CD4-positive, alpha-beta T cell treated with Interferon gamma for 1 hour (primary cell): ENCODE results near the gene TMEM108.

Experiments used
- DNase-seq: peaks from one replicate; pipeline ENCODE4 v3.0.0-alpha.2; 2020

TMEM108 gene

DNA sequence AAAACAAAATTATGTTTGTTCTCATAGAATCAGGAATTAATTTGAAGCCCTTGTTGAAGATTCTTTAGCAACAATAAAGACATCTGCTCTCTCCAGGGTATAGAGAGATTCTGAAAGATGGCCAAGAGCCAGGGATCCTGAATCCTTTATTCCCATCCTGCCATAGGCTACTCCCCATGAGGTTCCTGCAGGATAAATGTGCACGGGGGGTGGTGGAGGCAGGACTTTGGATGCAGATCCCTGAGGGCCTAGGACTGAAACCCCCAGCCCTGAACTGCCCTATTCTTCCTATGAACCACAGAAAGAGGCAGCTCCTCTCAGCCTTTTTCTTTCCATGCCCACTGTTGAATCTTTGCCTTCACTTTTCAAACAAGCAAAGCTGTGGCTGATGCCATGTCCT lies 17.1 kb downstream of the TMEM108 start:
- DNase-seq = no peak

DNA sequence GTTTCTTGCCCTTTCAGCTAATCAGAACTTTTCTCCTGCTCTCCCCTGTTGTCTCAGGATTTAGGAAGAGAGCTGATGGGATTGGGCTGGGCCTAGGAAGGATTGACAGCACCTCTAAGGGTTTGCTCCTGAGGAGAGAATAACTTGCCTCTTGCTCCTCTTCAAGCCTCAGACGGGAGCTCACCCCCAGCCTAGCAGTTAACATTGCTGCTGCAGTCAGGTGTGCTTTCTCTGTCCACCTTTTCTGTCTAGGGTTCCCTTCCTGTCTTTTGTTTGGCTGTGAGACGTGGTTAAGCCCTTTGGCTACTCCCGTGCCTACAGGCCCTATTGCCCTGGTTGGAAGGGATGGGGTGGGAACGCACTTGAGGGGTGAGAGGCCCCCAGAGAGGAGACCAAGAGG lies 20.1 kb downstream of the TMEM108 start:
- no peak for DNase-seq

DNA sequence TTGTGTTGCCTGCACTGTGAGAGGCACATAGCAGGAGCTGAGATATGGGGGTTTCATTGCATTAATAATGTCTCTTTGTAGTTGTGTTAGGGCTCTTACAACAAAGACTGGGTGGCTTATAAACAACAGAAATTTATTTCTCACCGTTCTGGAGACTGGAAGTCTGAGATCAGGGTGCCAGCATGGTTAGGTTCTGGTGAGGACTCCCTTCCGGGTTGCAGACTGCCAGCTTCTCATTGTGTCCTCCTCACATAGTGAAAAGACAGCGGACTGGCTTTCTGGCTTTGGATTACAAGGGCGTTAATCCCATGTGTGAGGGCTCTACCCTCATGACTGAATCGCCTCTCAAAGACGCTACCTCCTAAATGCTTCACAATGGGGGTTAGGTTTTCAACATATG lies 20.6 kb downstream of the TMEM108 start:
- DNase-seq = no peak

DNA sequence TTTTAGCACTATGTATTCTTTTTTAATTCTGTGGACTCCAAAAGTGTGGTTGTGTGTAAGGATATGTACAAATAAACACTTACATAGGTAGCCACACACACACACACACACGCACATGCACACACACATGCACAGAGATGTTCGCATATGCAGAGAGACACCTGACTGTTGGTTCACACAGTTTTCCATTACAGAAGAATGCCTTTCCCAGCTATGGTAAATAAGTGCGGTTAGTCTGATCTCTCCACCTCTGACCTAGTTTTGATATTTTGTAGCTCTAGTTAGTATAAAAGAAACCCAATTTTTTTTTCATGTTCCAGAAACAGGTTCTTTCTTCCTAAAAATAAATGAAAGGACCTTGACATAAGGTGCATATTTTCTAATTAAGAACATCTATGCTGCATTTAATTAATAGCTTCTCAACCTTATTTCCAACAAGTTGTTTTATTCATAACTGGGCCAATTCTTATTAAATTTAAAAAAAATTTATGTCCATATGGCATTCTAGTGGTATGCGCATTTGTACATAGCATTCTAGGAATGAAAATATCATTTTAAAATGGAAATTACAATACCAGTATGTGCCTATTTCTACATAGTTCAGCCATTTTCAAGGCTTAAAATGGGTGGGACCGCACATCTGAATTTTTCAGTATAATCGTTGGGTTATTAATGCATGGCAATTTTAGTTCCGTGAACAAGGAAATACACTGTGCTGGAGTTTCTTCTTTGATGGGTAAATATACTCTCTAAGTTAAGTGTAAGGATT lies 27.2 kb downstream of the TMEM108 start:
- DNase-seq = no peak

DNA sequence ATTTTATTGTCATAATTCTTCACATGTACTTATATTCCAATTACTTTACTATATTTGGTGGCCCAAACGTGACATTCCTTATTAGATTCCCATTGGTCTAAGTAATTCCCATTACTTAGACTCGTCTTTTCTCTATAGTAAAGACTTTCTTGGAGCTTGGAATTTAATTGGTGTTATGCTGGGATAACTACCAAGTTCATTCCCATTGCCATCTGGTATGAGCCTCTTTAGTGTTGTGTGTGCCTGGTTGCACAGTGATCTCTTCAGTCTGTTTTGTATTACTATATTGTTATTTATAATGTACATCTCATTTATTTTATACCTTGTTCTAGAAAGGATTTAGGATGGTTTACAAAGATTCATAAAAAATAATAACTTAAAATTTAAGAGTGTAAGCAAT lies 27.8 kb downstream of the TMEM108 start:
- DNase-seq = no peak

DNA sequence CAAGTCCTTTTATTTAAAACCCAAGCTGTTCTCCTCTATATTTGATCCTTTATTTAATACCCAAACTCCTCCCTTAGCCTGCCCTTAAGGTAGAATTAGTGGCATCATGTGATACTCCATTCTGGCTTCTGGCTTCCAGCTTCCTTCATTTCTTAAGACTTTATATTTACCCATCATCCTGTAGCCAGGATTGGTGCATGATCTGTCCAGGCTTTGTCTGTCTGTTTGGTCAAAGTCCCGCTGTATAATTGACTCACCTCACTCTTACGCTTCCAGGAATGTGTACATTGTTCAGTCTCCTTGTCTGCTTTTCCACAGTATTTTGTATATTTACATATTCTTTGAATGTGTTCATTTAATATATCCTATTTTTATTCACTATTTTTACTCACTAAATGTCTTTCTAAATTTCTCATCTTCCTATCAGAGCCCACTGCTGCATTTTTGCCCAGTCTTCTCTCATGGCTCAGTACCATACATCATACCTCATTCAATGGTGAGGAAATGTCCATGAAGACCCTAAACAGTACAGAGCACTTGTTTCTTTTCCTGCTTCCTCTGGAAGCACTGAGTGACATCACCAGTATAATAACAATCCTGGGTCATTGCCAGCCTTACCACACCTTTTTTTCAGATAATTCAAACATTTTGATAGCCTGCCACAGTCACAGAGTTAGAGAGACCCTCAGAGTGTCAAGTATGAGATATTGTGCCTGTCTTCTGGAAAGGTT lies 31.5 kb downstream of the TMEM108 start:
- DNase-seq = no peak

DNA sequence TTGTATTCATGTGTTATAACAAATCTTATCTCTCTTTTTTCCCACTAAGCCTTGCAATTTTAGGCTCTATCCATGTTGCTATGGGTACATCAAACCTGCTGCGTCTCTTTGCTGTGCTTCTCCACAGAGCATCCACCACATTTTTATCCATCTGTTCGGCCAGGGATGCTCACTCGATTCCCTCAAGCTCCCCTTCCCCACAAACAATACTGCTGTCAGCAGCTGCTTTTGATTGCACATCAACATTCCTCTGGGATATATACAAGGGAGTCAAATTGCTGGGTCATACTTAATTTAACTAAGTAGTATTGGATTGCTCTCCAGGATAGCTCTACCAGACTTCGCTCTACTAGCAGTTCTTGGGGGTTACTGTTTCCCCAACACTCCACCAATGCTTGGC lies 36.8 kb downstream of the TMEM108 start:
- no peak for DNase-seq

DNA sequence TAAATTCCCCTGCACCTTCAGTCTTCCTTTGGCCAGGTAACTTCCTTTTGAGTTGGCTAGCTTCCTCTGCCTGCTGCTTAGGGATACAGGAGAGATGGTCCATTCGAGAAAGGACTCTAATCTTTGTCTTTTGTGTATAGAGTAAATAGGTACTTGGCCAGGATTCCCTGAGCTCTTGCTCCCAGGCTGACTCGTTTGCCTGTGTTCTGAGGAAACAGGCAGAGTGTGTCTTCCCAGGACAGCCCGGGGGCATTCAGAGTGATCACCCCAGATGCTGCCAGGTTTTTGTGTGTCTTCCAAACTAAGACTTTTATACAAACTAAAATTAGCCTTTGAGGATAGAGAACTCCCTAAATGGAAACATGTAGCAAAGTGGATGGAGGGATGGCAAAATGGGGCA lies 39.5 kb downstream of the TMEM108 start:
- no peak for DNase-seq

DNA sequence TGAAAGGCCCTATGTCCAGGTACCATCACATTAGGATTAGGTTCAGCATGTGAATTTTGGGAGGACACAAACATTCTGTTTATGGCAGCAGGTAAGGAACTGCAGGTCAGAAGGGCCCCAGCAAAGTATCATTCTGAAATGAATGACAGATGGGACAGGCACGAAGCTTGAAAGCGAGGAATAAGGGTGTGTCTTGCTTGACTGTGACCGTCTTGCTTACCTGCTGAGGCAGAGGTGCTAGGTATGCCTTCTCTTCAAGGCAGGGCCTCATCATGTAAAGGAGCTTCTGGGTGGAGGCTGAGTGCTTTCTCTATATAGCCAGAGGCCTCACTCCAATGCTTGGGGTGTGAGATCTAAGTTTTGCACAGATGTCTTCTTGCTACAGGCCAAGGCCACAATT lies 41.4 kb downstream of the TMEM108 start:
- DNase-seq = no peak

DNA sequence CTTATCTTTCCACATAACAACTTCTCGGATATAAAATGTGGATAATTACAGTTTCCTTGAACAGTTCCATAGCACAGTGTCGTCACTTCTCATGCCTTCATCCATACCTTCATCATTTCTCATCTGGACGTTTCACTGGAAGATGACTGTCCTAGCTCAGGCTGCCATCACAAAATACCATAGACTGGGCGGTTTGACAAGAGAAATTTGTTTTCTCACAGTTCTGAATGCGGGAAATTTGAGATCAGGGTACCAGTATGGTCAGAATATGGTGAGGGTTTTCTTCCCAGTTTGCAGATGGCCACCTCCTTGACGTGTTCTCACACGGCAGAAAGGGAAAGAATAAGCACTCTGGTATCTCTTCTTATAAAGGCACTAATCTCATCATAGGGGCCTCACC lies 42.8 kb downstream of the TMEM108 start:
- no peak for DNase-seq

DNA sequence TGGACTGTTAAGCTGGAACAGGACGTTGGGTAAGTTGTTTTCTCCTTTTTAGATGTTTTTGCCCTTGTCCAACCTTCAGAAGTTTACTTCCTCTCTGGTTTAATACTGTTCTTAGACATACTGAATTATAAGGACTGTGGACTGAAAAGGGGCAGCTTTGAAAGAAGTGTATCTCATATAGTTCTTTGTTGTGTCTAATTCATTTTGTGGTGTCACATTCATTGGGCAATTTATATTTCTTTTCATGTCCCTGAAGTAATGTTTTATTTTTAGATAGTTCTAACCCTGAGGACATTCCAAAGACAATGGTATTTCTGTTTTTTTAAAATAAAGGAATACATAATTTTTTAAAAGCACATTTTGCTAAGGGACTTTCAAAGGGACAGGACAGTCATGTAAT lies 45.2 kb downstream of the TMEM108 start:
- no peak for DNase-seq

DNA sequence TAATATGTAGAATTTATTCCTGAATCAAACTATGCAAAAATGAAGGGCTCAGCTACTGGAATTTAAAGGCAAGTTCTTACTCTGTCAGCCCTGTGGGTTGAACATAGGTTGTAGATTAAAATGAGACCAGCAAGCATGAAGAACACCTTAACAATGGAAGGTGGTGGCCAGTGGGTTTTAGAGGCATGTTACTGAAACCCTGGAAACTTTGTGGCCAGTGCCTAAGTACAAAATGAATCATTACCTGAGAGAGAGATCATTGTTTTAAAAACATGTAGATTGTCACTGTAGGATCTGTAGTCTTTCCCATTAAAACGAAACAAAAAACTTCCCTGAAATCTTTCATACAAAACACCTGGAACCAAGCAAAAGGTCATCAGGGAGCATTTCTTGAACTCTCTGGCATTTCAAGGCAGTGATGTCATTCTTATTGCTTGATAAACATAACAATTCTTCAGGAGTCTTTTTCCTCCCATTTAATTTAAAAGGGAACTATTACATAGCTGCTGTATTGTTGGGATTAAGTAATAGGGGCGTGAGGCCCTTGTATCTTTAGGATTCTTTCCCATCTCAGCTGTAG lies 51.8 kb downstream of the TMEM108 start:
- no peak for DNase-seq

DNA sequence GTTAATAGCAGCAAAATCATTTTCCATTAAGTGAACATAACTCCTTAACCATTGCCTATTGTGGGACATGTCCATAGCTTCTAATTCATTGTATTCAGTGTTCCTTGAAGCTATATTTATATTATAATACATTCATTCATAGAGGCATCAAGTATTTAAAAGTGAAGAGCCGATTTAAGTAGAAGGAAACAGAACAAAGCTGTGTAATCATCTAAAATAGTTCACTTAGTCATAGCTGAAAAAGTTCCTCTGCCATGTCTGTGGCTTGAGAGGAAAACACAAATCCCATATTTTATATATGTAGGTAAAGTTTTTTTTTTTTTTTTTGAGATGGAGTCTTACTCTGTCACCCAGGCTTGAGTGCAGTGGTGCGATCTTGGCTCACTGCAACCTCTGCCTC lies 54.5 kb downstream of the TMEM108 start:
- DNase-seq = no peak

DNA sequence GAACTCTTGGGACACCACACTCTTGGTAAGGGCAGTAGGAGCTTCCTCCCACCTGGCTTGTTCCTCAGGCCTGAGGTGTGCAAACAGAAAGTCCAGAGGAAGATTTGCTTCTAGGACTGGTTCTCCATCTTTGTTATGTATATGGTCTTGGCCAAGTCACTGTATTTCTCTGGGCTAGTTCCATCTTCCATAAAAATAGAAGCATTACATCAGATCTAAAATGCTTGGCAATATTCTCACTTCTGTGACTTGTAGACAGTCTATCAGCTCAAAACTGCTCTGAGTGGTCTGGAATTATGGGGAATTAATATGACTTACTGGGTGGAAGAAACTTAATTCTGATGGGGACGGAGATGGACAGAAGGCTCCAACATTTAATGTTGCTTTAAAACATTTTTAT lies 55.2 kb downstream of the TMEM108 start:
- no peak for DNase-seq

DNA sequence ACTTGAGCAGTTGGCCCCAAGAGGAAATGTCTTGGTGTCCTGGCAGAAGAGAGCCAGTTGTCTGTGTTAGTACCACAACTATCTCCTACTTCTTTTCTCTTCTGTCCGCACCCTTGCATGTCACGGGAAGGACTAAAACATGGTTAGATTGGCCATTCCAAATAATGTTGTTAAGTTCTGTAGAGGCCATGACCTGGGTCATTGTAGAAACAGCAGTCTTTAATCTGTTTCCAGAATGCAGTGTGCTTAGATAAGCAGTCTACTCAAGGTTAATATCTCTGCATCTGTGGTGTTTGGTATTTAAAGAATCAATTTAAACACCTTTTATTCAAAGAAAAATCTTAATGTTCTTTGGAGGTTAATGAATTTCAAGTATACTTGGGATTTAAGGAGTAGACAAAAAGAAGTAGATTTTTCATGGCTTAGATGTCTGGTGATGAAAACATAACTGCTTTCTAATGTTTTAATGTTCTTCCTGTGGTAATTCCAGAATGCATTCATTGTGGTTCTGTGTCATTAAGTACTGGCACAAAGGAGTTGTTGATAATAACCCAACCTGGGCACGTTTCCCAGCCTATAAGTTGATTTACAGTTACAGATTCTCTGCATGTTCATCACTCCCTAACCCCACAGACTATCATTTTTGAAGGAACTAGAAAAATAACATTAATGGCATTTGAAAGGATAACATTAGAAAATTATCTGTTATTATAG lies 58.9 kb downstream of the TMEM108 start:
- no peak for DNase-seq

DNA sequence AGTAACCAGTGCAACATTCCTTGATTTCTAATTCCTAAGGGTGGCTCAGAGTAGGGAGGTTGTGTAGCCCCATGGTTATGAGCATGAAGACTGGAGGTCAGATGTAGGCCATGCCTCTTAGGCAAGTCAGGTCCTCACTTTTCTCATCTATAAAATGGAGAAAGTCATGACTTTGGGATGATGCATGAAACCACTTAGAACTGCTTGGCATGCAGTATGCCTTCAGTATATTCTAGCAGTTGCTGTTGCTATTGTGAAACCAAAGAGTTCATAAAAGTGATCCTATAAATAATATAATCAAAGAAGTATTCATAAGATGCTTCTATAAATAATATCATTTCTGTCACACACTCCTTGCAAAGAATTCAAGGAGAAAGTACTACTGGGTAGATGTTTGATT lies 65.5 kb downstream of the TMEM108 start:
- DNase-seq = no peak

DNA sequence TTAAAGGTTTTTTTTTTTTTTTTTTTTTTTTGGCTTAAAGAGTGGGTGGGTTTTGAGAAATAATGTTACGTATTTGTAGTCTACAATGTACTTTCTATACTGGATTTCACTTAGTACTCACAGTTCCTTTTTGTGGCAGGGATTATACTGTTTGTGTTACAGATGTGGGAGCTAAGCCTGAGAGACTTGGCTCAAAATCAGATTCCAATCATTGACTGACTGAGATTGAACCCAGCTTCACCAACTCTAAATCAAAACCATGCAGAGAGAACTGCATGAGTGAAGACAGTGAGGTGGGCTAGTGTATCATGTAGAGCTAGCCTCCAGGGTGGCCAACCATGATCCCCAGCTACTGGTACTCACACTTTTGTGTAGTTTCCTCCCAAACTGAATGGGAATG lies 68.0 kb downstream of the TMEM108 start:
- no peak for DNase-seq

DNA sequence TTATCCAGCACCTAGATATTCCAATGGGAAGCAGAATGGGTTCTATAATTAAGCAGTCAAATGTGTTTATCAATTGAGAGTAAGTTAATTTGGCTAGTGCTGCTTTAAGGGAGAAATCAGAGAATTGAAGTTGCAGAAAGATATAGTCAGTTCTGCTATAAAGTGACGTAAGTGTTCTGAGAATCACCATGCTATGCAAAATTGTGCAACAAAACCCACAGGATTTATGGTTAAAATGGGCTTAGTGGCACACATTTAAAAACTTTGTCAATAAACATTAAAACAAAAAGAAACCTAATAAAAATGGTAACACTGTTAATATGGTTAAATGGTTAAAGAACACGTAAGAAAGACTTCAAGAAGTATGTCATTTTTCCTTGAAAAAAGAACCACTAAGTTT lies 74.5 kb downstream of the TMEM108 start:
- no peak for DNase-seq

DNA sequence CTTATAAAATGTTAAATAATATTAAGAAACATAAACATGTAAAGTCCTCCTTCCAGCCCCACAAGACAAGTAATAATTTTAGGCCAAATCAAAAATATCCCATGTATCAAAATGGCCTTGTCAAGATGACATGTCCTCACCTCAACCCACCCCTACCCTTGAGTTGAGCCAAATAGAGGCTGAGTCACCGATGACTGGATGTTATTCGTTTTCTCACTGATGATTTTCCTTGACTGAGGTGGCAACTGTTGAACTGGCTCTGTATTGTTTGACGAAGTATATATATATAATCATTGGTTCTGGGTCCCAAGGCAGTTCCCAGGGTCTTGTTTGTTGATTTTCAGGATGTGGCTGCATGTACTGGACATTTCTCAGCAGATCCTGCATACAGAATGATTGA lies 75.3 kb downstream of the TMEM108 start:
- no peak for DNase-seq

DNA sequence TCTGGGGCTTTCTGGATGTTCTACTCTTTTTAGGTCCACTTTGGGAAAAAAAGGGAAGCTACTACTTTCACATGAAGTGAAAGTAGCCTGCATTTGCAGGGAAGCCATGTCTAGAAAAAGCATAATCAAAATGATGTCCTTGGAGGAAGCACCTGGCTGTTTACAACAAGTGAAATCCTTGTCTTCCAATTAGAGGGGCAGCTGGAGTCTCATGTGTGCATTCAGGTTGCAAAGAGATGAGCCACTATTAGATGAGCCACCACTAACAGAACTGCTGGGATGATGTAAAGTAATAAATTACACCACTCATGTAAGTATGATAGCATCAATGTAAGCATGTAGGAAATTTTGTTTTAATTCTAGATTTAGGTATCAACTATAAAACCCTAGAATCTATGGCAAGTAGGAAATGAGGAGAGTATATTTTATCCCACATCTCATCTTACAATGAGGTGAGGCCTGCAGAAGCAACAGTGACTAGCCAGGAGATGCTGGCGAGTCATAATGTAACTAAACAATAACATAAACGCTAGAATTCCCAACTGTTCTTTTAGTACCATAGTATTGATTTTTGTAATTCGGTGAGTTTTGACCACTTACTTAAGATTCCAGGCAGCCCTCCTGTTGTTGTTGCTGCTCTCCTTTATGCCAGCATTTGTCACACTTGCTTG lies 75.9 kb downstream of the TMEM108 start:
- no peak for DNase-seq

DNA sequence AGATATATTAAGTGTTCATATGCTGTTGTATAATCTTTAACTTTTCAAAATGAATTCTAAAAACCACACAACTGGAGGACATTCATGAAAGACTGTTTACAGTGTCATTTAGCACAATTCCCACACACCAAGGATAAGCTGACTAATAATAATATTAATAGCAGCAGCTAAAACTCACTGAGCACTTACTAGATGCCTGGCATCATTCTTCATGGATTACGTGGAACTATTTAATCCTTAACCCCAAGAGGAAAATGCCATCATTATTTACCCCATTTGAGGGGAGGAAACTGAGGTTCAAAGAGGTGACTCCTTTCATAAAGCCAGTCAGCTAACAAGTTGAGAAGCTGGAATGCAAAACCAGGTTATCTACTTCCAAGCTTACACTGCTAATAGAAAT lies 77.0 kb downstream of the TMEM108 start:
- DNase-seq = no peak

DNA sequence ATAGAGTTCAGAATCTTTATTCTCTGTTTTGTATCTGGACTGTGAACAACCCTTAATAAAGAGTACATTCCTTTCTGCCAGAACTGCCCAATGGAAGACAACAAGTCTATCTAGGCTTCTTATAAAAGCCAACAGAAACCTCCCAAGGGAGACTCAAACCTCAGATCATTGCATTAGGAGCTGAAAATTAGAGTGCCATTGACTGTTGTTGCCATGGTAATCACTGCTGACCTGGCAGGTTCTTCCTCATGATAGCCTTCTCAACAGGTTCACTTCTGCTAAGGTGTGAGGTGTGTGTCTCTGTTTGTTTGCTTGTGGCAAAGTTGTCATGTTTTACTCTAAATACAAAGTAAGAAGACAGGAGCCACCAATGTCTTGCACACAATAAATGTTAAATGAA lies 79.2 kb downstream of the TMEM108 start:
- DNase-seq = no peak

DNA sequence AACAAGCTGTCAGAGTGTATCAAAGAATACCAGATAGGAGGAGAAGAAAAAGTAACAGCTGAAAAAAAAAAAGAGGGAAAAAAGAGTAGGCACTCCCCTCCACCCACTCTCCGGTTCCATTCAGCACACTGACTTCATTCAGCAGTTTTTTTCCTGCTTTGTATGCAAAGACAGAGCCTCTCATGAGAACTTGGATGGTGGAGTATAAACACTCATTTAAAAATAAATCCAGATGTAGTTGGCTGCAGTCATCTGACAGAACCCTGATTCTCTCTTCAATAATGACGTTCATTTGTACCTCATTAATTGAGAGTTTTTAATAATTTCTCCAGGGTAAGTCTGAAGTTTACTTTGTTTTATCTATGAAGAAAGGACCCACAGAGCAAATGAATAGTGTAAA lies 81.0 kb downstream of the TMEM108 start:
- DNase-seq = no peak
